SK-N-SH (cell line): ENCODE data around the gene GSDMA. TPM values are rescaled to one million over a fixed set of nuclear protein-coding genes. Genes with fewer than 3 reads are reported as not detected.

ENCODE experiments used
- CTCF ChIA-PET: fragments of 300-600, 350-600 bp; formaldehyde crosslinking; extraction: SDS; loops from one replicate; lab custom pipeline; 2021; lab: Yijun Ruan, JAX
- POLR2A ChIA-PET: fragments of 350-600 bp; sonication (Branson Sonifier 250); formaldehyde crosslinking; extraction: SDS; loops from one replicate; lab custom pipeline; 2020; ENCODE audit warnings: antibody characterized with exemption, inconsistent platforms; lab: Yijun Ruan, JAX
- DNase-seq: peaks from one replicate; pipeline ENCODE4 v3.0.0; 2012
- H2AFZ ChIP-seq: fragments of 200-600 bp; sonication (generic); 2 replicates; pipeline ENCODE4 v1.8.1; 2016; ENCODE audit warnings: antibody characterized with exemption, mild to moderate bottlenecking, low read depth
- H3F3A ChIP-seq: fragments of 200-600 bp; sonication (generic); replicated peaks from 2 replicates; pipeline ENCODE3; 2016; ENCODE audit warnings: antibody characterized with exemption, mild to moderate bottlenecking; ENCODE audit not compliant: insufficient read depth
- H3K27ac ChIP-seq, 2 experiments: fragments of 200-500 bp in 1 of 2; fragments of 200-600 bp in 1 of 2; sonication (Bioruptor generic) in 1 of 2; sonication (generic), shearing (Covaris generic) in 1 of 2; 2 replicates each; pipeline versions ENCODE4 v1.5.1 to v1.6.1; 2014 to 2016; ENCODE audit warnings: low read depth in 2 of 2, inconsistent platforms in 1 of 2, low read length in 1 of 2, mild to moderate bottlenecking in 1 of 2, mixed read lengths in 1 of 2
- H3K27me3 ChIP-seq: fragments of 200-600 bp; sonication (generic), shearing (Covaris generic); 2 replicates; pipeline ENCODE4 v1.6.1; 2016; ENCODE audit warnings: mixed run types; ENCODE audit not compliant: insufficient read depth
- H3K36me3 ChIP-seq, 2 experiments: fragments of 200-500 bp in 1 of 2; fragments of 200-600 bp in 1 of 2; sonication (Bioruptor generic) in 1 of 2; sonication (generic) in 1 of 2; replicated peaks in 1 of 2; 2 replicates each; pipeline versions ENCODE3 to v1.5.1; 2014 to 2016; ENCODE audit warnings: low read length in 1 of 2, mild to moderate bottlenecking in 1 of 2; ENCODE audit not compliant: insufficient read depth in 2 of 2, control insufficient read depth in 1 of 2
- H3K4me1 ChIP-seq, 2 experiments: fragments of 200-500 bp in 1 of 2; fragments of 200-600 bp in 1 of 2; sonication (Bioruptor generic) in 1 of 2; sonication (generic), shearing (Covaris generic) in 1 of 2; 2 replicates each; pipeline versions ENCODE4 v1.5.1 to v1.6.1; 2014 to 2016; ENCODE audit warnings: low read depth in 1 of 2, low read length in 1 of 2, mixed run types in 1 of 2; ENCODE audit not compliant: insufficient read depth in 2 of 2, control insufficient read depth in 1 of 2
- H3K4me2 ChIP-seq: fragments of 200-600 bp; sonication (generic), shearing (Covaris generic); 2 replicates; pipeline ENCODE4 v1.6.1; 2017; ENCODE audit warnings: mixed run types
- H3K4me3 ChIP-seq, 2 experiments: fragments of 200-500 bp in 1 of 2; fragments of 200-600 bp in 1 of 2; sonication (Bioruptor generic) in 1 of 2; sonication (generic), shearing (Covaris generic) in 1 of 2; 2 replicates each; pipeline versions ENCODE4 v1.5.1 to v1.8.1; 2014 to 2016; ENCODE audit warnings: low read depth in 2 of 2, inconsistent platforms in 1 of 2, low read length in 1 of 2, mild to moderate bottlenecking in 1 of 2, mixed read lengths in 1 of 2, moderate library complexity in 1 of 2
- H3K79me2 ChIP-seq: fragments of 200-600 bp; sonication (generic); 2 replicates; pipeline ENCODE4 v1.8.1; 2017; ENCODE audit warnings: mild to moderate bottlenecking; ENCODE audit not compliant: insufficient read depth
- H3K9ac ChIP-seq: fragments of 200-600 bp; sonication (generic); 2 replicates; pipeline ENCODE4 v1.6.1; 2017; ENCODE audit warnings: mixed run types
- H3K9me2 ChIP-seq: fragments of 200-600 bp; sonication (generic); 2 replicates; pipeline ENCODE4 v1.6.1; 2017; ENCODE audit warnings: mixed run types
- H3K9me3 ChIP-seq: fragments of 200-600 bp; sonication (generic); 2 replicates; pipeline ENCODE4 v1.6.1; 2017; ENCODE audit warnings: mixed run types, mild to moderate bottlenecking, moderate library complexity
- H4K20me1 ChIP-seq: fragments of 200-600 bp; sonication (generic); 2 replicates; pipeline ENCODE4 v1.6.1; 2017; ENCODE audit warnings: mild to moderate bottlenecking, mixed run types; ENCODE audit not compliant: insufficient read depth
- EP300 ChIP-seq, 2 experiments: IDR thresholded peaks; 2 replicates each; pipeline versions ENCODE4 v1.4.0 to v1.6.1; 2012; ENCODE audit warnings: borderline replicate concordance in 1 of 2, low read depth in 1 of 2, low read length in 1 of 2
- EZH2phosphoT487 ChIP-seq: fragments of 200-600 bp; sonication (generic); IDR thresholded peaks from 2 replicates; pipeline ENCODE4 v1.6.1; 2017; ENCODE audit warnings: low read depth, mixed run types, mild to moderate bottlenecking, antibody characterized with exemption, moderate library complexity, borderline replicate concordance
- FOXM1 ChIP-seq: IDR thresholded peaks from 2 replicates; pipeline ENCODE4 v1.4.0; 2012; ENCODE audit warnings: low read depth, mild to moderate bottlenecking
- GATA2 ChIP-seq: sonication (generic); formaldehyde crosslinking; IDR thresholded peaks from 2 replicates; pipeline ENCODE4 v1.5.0; 2020; ENCODE audit warnings: mild to moderate bottlenecking, missing genetic modification reagents
- MXI1 ChIP-seq: IDR thresholded peaks from 2 replicates; pipeline ENCODE4 v1.6.1; 2012; ENCODE audit warnings: mild to moderate bottlenecking, low read depth, low read length, improper control_type of control experiment
- NFIC ChIP-seq: IDR thresholded peaks from 2 replicates; pipeline ENCODE4 v1.4.0; 2012; ENCODE audit warnings: borderline replicate concordance
- RAD21 ChIP-seq: IDR thresholded peaks from 2 replicates; pipeline ENCODE4 v1.6.1; 2012; ENCODE audit warnings: mild to moderate bottlenecking, low read length
- RFX5 ChIP-seq: IDR thresholded peaks from 2 replicates; pipeline ENCODE4 v1.6.1; 2012; ENCODE audit warnings: mild to moderate bottlenecking, improper control_type of control experiment, low read length
- SIN3A ChIP-seq: IDR thresholded peaks from 2 replicates; pipeline ENCODE4 v1.6.1; 2012; ENCODE audit warnings: low read depth, mild to moderate bottlenecking, low read length, moderate library complexity, borderline replicate concordance
- SMC3 ChIP-seq: IDR thresholded peaks from 2 replicates; pipeline ENCODE4 v1.6.1; 2012; ENCODE audit warnings: low read depth, low read length, improper control_type of control experiment
- TAF1 ChIP-seq: IDR thresholded peaks from 2 replicates; pipeline ENCODE4 v1.6.1; 2012; ENCODE audit warnings: low read depth, mild to moderate bottlenecking, low read length, moderate library complexity, borderline replicate concordance
- TCF12 ChIP-seq: IDR thresholded peaks from 2 replicates; pipeline ENCODE4 v1.4.0; 2012
- YY1 ChIP-seq: IDR thresholded peaks from 2 replicates; pipeline ENCODE4 v1.4.0; 2012; ENCODE audit warnings: low read depth, mild to moderate bottlenecking
- WGBS: methylation state at CpG from one replicate; pipeline ENCODE4 v1.1.6; 2017; ENCODE audit warnings: low lambda C conversion rate; 5-methylcytosine and 5-hydroxymethylcytosine counted together
- polyA plus RNA-seq, 3 experiments: library from polyadenylated mRNA; depleted of rRNA; stranded (reverse); fragments of >200 nt; gene quantifications; 2 replicates each; pipeline ENCODE4 v1.2.3, GENCODE V29; 2012
- TF ChIP-seq, protein P1 (sequence below): fragments of 150-350 bp; IDR thresholded peaks from 2 replicates; pipeline ENCODE4 v1.6.1; 2017; ENCODE audit warnings: antibody characterized with exemption, low read length, low read depth, borderline replicate concordance
- TF ChIP-seq, protein P2 (sequence below): IDR thresholded peaks from 2 replicates; pipeline ENCODE4 v1.4.0; 2012; ENCODE audit warnings: low read depth, borderline replicate concordance
- TF ChIP-seq, protein P3 (sequence below): IDR thresholded peaks from 2 replicates; pipeline ENCODE4; 2012

GSDMA gene
- polyA plus RNA-seq, 1 of the 3 experiments (the other 2 are of a cell fraction): not detected

DNA sequence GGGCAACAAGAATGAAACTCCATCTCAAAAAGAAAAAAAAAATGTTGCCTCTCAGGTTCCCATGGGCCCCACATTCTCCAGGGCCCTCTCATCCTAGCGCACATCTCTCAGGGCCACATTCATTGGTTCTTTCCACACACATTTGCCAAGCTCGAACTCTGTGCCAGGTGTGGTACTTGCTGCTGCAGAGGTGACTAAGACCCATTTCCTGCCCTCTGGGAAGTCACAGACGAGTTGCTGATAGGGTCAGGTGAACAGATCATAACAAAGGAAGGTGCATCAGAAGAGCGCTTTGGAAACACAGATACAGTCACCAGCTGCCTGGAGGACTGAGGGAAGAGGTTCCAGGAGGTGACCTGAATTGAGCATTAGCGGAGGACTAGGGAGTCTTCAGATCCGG lies 1.0 kb downstream of the GSDMA start (continued):
- no peak for TF ChIP-seq TAF1
- TF ChIP-seq SIN3A: no peak
- no peak for TF ChIP-seq GATA2 (CRISPR knock-in tag)
- no peak for TF ChIP-seq RFX5

DNA sequence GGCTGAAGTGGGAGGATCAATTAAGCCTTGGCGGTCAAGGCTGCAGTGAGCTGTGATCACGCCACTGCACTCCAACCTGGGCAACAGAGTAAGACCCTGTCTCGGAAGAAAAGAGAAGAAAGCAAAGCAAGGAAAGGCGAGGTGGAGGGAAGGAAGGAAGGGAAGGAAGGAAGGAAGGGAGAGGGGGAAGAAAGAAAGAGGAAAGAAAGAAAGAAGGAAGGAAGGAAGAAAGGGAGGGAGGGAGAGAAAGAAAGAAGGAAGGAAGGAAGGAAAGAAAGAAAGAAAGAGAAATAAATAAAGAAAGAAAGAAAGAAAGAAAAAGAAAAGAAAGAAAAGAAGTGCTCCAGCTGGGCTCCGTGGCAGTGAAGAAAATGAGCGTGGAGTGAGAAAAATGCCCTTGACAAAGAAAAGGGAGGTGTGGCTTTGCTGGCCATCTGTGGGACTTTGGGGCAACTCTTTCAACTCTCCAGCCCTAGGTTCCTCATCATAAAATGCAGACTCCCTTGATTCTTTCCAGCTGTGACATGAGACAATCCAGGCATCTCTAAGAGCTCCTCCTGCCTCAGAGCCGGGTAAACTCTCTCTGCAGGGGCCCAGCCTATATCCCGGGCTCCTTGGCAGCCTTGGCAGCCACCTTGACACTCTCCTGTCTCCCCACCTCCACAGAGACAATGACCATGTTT lies 2.4 kb downstream of the GSDMA start:
- H3K79me2 ChIP-seq: no peaks in the 10 kb centered on the region
- H3K27ac ChIP-seq: no peak overlapping the region
- H3K9ac ChIP-seq: no peak overlapping the region
- H3K4me2 ChIP-seq: no peak overlapping the region
- H4K20me1 ChIP-seq: no peaks in the 10 kb centered on the region
- H3F3A ChIP-seq: no peaks in the 10 kb centered on the region
- no peaks in the 10 kb centered on the region for H3K36me3 ChIP-seq
- no peak for TF ChIP-seq FOXM1
- TF ChIP-seq SIN3A: no peak
- TF ChIP-seq TCF12: peak; percentile 46; the same call in 1 of the 2 replicates
- TF ChIP-seq, protein P1, sequence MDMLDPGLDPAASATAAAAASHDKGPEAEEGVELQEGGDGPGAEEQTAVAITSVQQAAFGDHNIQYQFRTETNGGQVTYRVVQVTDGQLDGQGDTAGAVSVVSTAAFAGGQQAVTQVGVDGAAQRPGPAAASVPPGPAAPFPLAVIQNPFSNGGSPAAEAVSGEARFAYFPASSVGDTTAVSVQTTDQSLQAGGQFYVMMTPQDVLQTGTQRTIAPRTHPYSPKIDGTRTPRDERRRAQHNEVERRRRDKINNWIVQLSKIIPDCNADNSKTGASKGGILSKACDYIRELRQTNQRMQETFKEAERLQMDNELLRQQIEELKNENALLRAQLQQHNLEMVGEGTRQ: no peak
- DNase-seq: no peak
- no peaks in the 10 kb centered on the region for H3K9me2 ChIP-seq
- WGBS: 49% methylated on average over 8 of the region's 8 CpGs
- ChIA-PET CTCF (interaction anchor here (0.7 to 3.9 kb wide), 4 partner anchors 15 to 92 kb away, joined by 3 to 15 read pairs (median 6); partner anchors contain the start of gene PSMD3), POLR2A (no interaction called here)
- no peak overlapping the region for H2AFZ ChIP-seq
- no peaks in the 10 kb centered on the region for H3K9me3 ChIP-seq
- no peak overlapping the region for H3K4me3 ChIP-seq
- no peaks in the 10 kb centered on the region for H3K27me3 ChIP-seq
- no peaks in the 10 kb centered on the region for H3K4me1 ChIP-seq

DNA sequence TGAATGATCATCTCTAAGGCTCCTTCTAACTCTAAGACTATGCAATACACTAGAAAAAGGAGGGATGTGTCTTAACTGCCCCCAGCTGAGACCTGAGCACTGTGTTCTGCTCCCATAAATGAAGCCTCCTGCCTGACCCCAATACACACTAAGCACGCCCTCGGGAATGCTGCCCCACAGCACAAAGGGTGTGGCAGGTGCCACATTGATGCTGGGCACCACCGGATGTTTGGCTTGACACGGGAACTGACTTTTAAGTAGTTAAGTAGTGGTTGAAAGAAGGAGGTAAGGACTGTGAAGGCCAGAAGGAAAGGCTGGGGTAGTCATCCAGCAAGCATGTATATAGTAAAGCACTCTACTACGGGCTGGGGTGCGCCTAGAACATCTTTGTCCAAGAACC lies 4.0 kb downstream of the GSDMA start:
- H3K4me2 ChIP-seq: no peak overlapping the region
- H3K4me1 ChIP-seq: no peaks in the 10 kb centered on the region
- no peaks in the 10 kb centered on the region for H3K9me2 ChIP-seq
- CTCF ChIA-PET: interaction anchor here (0.8 to 6.2 kb wide), 4 partner anchors 8 to 27 kb away, joined by 3 to 29 read pairs (median 12); partner anchors contain the start of gene PSMD3
- no peak overlapping the region for H3K9ac ChIP-seq
- TF ChIP-seq EP300 (IDR thresholded peaks at IDR 0.05; ENCODE audit: borderline replicate concordance in 1 of 2, low read depth in 1 of 2, low read length in 1 of 2): no peak
- no peak for TF ChIP-seq NFIC
- TF ChIP-seq, protein P2, sequence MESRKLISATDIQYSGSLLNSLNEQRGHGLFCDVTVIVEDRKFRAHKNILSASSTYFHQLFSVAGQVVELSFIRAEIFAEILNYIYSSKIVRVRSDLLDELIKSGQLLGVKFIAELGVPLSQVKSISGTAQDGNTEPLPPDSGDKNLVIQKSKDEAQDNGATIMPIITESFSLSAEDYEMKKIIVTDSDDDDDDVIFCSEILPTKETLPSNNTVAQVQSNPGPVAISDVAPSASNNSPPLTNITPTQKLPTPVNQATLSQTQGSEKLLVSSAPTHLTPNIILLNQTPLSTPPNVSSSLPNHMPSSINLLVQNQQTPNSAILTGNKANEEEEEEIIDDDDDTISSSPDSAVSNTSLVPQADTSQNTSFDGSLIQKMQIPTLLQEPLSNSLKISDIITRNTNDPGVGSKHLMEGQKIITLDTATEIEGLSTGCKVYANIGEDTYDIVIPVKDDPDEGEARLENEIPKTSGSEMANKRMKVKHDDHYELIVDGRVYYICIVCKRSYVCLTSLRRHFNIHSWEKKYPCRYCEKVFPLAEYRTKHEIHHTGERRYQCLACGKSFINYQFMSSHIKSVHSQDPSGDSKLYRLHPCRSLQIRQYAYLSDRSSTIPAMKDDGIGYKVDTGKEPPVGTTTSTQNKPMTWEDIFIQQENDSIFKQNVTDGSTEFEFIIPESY: no peak
- TF ChIP-seq RAD21: no peak
- TF ChIP-seq, protein P1: no peak
- no peak for TF ChIP-seq FOXM1
- TF ChIP-seq EZH2phosphoT487: no peak
- TF ChIP-seq YY1: no peak
- TF ChIP-seq, protein P3, sequence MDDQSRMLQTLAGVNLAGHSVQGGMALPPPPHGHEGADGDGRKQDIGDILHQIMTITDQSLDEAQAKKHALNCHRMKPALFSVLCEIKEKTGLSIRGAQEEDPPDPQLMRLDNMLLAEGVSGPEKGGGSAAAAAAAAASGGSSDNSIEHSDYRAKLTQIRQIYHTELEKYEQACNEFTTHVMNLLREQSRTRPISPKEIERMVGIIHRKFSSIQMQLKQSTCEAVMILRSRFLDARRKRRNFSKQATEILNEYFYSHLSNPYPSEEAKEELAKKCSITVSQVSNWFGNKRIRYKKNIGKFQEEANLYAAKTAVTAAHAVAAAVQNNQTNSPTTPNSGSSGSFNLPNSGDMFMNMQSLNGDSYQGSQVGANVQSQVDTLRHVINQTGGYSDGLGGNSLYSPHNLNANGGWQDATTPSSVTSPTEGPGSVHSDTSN: no peak
- TF ChIP-seq MXI1: no peak
- TF ChIP-seq TAF1: no peak
- TF ChIP-seq SMC3: no peak
- no peak for TF ChIP-seq RFX5
- no peak overlapping the region for H3K4me3 ChIP-seq
- WGBS: 43% methylated on average over 6 of the region's 6 CpGs
- H3K27me3 ChIP-seq: no peaks in the 10 kb centered on the region
- H3F3A ChIP-seq: no peaks in the 10 kb centered on the region
- no peaks in the 10 kb centered on the region for H3K36me3 ChIP-seq
- H2AFZ ChIP-seq: no peak overlapping the region
- no peaks in the 10 kb centered on the region for H3K79me2 ChIP-seq
- no peak for DNase-seq
- no peak overlapping the region for H3K27ac ChIP-seq
- H3K9me3 ChIP-seq: no peaks in the 10 kb centered on the region
- H4K20me1 ChIP-seq: no peaks in the 10 kb centered on the region
- POLR2A ChIA-PET: no interaction called here
